ENCODE data around the gene BCL6B.

DNA sequence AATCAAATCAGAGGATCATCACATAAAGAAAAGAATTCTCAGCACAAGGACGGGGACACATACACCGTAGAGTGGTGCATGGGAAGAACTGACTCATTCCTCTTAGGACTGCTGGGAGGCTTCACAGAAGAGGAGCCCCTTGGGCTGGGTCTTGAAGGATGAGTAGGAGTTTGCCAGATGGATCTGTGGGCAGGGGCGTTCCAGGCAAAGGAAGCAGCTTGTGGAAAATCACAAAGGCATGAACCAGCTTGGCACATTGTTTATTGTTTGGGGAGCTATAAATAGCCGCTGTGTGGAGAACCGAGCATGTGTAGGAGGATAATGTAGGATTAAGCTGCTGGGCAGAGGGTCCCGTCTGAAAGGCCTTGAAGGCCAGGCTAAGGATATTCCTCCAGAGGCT is 26.1 kb downstream of the BCL6B start:
- TF ChIP-seq, protein P1, sequence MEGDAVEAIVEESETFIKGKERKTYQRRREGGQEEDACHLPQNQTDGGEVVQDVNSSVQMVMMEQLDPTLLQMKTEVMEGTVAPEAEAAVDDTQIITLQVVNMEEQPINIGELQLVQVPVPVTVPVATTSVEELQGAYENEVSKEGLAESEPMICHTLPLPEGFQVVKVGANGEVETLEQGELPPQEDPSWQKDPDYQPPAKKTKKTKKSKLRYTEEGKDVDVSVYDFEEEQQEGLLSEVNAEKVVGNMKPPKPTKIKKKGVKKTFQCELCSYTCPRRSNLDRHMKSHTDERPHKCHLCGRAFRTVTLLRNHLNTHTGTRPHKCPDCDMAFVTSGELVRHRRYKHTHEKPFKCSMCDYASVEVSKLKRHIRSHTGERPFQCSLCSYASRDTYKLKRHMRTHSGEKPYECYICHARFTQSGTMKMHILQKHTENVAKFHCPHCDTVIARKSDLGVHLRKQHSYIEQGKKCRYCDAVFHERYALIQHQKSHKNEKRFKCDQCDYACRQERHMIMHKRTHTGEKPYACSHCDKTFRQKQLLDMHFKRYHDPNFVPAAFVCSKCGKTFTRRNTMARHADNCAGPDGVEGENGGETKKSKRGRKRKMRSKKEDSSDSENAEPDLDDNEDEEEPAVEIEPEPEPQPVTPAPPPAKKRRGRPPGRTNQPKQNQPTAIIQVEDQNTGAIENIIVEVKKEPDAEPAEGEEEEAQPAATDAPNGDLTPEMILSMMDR (IDR thresholded peaks at IDR 0.05; ENCODE audit: low read length): no peak
- no peak for TF ChIP-seq EZH2 (IDR thresholded peaks at IDR 0.05; ENCODE audit: borderline replicate concordance, low read length)

Data from OCI-LY1 (cell line).